ENCODE measurements around the gene GRID1.

- TF ChIP-seq, protein P1, sequence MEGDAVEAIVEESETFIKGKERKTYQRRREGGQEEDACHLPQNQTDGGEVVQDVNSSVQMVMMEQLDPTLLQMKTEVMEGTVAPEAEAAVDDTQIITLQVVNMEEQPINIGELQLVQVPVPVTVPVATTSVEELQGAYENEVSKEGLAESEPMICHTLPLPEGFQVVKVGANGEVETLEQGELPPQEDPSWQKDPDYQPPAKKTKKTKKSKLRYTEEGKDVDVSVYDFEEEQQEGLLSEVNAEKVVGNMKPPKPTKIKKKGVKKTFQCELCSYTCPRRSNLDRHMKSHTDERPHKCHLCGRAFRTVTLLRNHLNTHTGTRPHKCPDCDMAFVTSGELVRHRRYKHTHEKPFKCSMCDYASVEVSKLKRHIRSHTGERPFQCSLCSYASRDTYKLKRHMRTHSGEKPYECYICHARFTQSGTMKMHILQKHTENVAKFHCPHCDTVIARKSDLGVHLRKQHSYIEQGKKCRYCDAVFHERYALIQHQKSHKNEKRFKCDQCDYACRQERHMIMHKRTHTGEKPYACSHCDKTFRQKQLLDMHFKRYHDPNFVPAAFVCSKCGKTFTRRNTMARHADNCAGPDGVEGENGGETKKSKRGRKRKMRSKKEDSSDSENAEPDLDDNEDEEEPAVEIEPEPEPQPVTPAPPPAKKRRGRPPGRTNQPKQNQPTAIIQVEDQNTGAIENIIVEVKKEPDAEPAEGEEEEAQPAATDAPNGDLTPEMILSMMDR (IDR thresholded peaks at IDR 0.05): no peak
- no peak for TF ChIP-seq POLR2A (IDR thresholded peaks at IDR 0.05)
Measured at GRCh38 chr10:86349940-86350630, 16.5 kb downstream of the GRID1 start.
